Smooth muscle cell of the brain vasculature (primary cell): Measurements from ENCODE around the gene PAQR7.
A peak's percentile ranks its signal among the peaks of the same experiment; 100 is the strongest.
"Not testable (repeated sequence)": the region's sequence is repeated elsewhere in the genome, so short reads cannot be mapped to it uniquely, and the experiment has no call there.

Experiments used
- DNase-seq: peaks from one replicate; pipeline ENCODE4 v3.0.0-alpha.2; 2012; ENCODE audit warnings: low read depth, low spot score

PAQR7 gene

DNA sequence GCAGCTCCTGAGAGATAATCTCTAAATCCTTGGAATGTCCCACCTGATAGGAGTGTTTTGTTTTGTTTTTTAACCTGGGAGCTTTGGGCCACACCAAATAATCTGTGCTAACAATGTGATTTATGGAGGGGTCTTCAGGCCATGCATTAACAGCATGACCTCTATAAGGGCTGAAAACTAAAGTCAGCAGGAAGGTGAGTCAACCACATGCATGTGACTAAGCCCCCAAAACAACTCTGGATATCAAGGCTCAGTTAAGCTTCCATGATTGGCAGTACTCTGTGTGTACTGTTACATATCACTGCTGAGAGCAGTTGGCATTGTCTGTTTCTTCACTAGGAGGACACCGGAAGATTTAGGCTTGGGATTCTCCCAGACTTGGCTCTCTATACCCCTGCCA is 27.0 kb downstream of the PAQR7 start:
- no peak for DNase-seq

DNA sequence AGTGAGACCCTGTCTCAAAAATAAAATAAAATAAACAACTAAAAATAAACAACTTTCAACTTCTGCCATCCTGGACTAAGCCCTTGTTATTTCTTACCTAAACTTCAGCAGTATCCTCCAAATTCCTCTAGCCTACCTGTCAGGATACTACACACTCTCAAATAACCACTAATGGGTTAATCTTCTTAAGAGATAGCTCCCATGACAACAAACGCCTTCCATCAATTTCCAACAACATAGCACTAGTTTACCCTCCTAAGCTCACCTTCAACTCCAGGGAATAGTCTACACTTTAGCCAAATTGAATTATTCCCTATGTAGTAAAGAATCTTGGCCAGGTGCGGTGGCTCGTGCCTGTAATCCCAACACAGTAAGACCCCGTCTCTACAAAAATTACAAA is 27.6 kb downstream of the PAQR7 start:
- DNase-seq: no peak

DNA sequence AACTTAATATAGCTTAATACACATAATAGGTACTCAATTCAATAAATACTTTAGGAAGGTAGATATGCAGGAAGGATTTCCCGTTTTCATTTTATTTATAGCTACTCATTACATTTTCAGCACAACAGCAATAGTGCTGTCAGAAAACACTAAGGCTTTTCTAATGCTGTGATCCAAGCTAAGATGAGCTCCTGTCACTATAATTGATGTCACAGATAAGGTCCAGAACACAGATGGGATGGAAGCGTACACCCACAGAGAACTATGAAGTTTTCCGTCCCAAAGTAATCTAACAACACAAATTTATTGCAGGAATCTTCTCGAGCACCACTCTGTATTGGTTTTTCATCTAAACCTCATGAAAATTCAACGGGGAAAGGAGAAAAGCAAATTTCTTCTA is 29.8 kb downstream of the PAQR7 start:
- DNase-seq: no peak

DNA sequence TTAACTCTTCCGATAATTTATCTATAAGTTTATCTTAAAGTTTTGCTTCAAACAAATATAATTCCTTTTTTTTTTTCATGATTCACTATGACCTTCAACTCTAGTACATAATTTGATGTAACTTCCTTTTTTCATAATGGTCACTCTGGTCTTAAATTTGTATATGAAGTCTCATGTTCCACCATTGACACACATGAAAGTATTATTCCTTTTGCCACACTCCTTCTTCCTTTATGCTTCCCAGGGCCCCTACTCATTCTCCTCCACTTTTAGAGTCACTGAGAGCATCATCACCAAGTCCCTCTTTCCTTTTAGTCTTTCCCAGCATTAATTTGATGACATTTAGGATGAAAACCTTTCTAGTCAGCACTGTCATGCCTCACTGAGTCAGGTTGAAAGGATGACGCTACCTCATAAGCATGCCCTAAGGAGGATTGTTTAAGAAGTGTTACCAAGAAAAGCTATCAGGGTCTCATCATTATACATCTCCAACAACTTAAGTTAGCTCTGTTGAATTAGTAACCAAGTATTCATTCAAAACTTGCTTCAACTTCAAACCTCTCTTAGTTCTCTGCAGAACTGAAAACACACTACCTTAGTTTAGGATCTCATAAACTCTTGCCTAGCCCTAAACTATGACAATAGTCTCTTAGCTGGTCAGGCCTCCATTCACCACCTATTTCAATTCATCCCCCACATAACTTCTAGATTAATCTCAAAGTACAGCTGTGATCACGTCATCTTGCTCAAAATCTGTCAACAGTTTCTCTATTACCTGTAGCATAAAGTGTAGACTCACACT is 30.8 kb downstream of the PAQR7 start:
- no peak for DNase-seq

- no peak for DNase-seq
These were observed 32.0 kb downstream of the PAQR7 start for GRCh38 chr1:25843483-25843882.

DNA sequence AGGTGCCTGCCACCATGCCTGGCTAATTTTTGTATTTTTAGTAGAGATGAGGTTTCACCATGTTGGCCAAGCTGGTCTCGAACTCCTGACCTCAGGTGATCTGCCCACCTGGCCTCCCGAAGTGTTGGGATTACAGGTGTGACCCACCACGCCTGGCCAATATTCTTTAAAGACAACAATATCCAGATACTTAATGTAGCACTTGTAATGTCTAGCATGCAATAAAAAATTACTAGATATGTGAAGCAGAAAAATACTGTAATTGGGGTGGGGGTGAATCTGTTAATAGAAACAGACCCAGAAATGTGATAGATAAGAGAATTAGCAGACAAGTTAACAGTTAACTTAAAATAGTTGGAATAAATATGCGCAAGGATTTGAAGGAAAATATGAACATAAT is 35.7 kb downstream of the PAQR7 start:
- DNase-seq: not testable (repeated sequence)

GRCh38 chr1:25837262-25837875 is 38.1 kb downstream of the PAQR7 start:
- DNase-seq: no peak

DNA sequence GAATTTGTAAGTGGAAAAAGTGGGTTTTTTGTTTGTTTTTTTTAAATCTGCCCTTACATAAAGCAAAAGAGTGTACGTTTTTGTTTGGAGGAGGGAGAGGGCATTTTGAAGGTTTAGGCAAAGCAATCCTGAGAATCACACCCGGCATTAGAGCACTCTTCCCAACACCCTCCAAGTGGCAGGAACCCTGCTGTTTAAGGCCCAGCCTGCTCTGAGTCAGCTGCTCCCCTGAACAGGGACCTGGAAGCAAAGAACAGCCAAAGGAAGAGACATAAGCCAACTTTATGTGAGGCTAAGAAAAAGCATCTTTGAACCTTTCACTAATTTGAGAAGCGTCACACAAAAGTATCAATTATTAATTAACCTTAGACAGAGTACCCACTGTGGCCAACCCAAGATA is 38.8 kb downstream of the PAQR7 start:
- peak; percentile 10 for DNase-seq

- no peak for DNase-seq
These were observed 40.6 kb downstream of the PAQR7 start for GRCh38 chr1:25834894-25835293.

- DNase-seq: no peak
These were observed 42.4 kb downstream of the PAQR7 start for GRCh38 chr1:25833158-25833557.

DNA sequence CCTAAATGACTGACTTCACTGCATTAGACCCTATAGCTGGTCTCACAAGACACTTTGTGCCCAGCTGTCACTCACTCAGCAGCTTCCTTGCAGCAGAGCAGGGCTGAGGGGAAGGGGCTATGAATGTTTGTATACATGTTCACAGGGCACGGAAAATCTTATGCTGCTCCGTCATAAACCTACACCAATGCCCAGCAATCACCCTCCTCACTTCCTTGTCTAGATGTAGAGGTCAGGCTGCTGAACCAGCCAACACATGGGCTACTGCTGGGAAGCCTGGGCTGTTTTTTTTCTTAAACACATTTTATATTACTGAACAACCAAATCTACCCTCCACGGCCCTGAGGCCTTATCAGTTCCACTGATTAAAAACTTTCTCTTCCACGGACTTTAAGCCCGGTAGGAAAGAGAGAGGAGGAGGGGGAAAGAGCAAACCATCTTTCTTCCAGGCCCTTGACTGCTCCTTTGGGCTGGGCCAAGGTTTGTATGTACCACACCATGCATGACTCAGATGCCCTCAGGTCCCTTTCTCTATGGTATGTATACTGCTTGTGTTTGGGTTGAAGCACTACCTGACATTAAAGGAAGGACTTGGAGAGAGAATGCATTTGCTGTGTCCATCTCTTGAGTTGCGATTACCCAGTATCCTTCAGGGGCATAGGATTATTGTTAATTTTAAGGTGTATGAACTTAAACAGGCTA is 43.0 kb downstream of the PAQR7 start:
- no peak for DNase-seq

- no peak for DNase-seq
These were observed 43.8 kb downstream of the PAQR7 start for GRCh38 chr1:25831569-25832196.

GRCh38 chr1:25829046-25829445 is 46.5 kb downstream of the PAQR7 start:
- DNase-seq: no peak

DNA sequence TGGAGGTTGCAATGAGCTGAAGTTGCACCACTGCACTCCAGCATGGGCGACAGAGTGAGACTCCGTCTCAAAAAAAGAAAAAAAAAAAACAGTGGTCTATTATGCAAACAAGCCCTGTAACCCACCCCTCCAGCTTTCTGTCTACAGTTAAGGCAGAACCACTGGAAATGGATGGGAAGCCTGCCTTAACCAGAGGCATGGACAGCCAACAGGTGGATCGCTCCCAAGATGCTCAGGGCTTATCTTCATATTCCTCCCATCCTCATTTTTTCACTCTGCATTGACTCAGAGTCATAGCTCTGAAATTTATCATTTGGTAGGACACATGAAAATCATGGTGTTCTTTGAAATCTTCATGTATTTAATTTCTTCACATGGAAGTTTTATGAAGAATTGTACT is 47.0 kb downstream of the PAQR7 start:
- no peak for DNase-seq

DNA sequence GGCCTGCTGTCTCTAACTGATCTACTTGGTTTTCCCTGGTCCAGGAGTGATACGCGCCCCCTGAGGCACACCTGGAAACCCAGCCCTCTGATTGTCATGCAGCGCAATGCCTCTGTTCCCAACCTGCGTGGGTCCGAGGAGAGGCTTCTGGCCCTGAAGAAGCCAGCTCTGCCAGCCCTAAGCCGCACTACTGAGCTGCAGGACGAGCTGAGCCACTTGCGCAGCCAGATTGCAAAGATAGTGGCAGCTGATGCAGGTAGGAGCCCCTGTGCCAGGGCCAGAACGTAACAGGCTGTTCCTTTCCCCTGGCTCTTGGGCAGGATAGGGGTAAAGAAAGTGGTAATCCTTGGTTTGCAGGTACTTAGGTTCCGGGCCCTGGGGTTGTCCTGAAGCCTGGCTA is 48.9 kb downstream of the PAQR7 start:
- no peak for DNase-seq

- DNase-seq: no peak
These were observed 49.9 kb downstream of the PAQR7 start for GRCh38 chr1:25825605-25826004.

- no peak for DNase-seq
These were observed 53.8 kb downstream of the PAQR7 start for GRCh38 chr1:25821630-25822091.

GRCh38 chr1:25821112-25821476 is 54.4 kb downstream of the PAQR7 start:
- no peak for DNase-seq

DNA sequence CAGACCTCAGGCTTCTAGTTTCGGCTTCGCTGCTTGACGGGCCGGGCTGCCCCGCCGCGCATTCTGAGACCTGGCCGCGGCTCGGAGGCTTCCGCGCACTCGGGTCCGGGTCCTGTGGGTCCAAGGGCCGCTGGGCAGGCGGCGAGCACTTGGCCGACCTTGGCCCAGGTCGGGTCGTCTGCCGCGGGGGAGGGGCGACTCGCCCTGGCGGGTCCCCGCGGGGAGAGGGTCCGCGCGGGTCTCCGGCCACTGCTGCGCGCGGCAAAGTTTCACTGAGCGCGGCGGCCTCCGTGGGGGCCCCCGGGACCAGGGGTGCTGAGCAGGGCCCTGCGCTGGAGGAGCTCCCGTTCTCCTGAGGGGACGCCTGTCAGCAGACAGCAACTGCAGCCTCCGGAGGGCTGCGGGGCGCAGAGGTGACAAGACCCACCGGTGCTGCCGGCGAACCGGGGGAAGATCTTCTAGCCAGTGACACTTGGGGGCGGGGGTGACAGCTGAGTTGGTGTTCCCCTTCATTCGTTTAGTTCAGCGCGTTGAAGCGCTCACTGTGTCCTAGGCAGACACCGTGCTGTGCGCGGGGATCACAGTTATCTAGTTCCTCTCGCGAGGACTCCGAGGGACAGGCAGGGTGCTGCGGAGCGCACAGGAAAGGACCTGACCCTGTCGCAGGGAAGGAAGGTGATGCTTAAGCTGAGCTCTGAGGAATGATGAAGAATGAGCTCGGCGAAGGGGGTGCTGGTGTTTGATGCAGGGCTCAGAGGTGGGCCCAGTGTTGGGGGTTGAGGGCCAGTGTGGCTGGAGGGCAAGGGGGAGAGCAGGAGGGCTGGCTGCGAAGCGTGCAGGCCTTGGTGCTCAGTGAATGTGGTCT is 55.0 kb downstream of the PAQR7 start:
- DNase-seq: no peak

DNA sequence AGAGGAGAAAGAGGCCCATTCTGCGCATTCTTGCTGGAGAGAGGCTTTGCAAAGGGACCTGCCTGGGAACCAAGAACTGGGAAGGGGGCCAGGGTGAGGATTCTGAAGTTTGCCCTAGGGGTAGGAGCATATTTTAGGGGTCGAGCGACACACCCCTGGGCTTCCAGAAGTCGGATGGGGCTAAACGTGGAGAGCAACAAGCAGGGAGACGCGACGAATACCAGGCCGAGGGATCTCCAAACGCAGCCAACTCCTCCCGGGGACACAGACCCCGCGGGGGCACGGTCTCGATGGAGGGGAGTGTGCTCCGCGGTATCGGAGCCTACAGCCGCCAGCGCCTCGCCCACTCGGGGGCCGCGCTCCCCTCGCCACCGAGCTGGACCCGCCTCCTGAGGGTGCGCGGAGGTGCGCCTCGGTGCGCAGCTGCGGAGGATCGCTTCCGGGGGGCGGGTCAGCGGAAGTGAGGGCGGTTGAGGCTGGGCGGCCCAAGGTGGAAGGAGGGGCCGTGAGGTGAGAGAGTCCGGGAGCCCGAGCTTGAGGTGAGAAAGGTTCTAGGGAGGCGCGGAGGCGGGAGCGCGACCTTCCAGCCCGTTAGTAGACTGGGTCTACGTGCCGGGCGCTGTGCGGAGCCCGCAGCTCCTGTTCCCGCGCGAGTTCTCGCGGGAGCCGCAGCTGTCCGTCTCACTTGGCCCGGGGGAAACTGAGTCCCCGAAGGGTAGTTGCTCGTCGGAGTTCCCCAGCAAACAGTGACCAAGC is 55.8 kb downstream of the PAQR7 start, which contains the start of gene MTFR1L:
MTFR1L (plus strand) TSS at position 464 of the 756 bp plus-strand sequence. CDS start 3,151 bp downstream, outside the sequence.
- no peak for DNase-seq
